ENCODE measurements around the gene PROC.
"Not testable (repeated sequence)": the region's sequence is repeated elsewhere in the genome, so short reads cannot be mapped to it uniquely, and the experiment has no call there.

The PROC gene

DNA sequence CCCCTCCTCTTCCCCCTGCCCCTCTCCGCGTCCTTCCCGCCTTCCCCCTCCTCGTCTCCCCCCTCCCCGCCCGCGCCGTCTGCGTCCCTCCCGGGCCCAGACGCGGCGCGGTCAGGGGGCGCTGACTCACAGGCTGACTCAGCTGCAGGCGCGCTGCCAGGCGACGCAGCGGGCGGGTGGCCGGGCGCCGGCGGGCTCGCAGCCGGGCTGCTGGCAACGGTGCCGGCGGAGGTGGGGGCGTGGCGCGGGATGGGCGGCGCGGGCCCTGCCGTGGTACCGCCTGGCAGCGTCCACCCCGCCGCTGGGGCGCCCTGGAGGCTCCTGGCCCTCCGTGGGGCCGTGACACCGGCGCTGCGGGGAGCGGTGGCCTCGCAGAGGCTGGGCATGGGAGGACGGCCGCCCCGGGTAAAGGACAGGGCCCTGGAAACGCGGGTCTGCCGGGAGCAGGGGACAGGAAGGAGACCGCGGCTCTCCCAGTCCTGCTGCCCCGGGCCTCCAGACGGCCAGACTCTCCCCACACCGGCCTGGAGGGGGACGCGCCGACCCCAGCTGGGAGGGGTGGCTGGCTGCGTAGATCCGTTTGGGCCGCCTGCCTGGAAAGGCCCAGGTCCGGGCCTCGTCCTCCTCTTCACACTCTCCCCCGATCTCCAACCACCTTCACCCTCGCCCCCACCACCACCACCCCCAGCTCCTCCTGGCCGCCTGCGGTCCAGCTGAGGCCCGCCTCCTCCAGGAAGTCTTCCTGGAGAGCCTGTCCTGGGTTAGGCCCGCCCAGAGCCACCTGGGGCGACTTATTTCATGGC is 10.0 kb upstream of the PROC start:
- DNase-seq = peak; percentile 95
- H3K27ac ChIP-seq (ENCODE audit: low read length) = peak overlapping the region; percentile 74
- peak overlapping the region; percentile 69 for H3K4me2 ChIP-seq (ENCODE audit: insufficient read depth, low read length)
- no peaks in the 10 kb centered on the region for H3K27me3 ChIP-seq (ENCODE audit: insufficient read depth, low read length, poor library complexity)
- peak overlapping the region; percentile 53 for H3K9ac ChIP-seq (ENCODE audit: low read depth, low read length)
- H3K36me3 ChIP-seq (ENCODE audit: insufficient read depth, low read length) = no peaks in the 10 kb centered on the region
- no peaks in the 10 kb centered on the region for H3K9me3 ChIP-seq (ENCODE audit: insufficient read depth, low read length, severe bottlenecking)
- no peaks in the 10 kb centered on the region for H4K20me1 ChIP-seq (ENCODE audit: insufficient read depth, low read length)
- TF ChIP-seq EZH2 (IDR thresholded peaks at IDR 0.05; ENCODE audit: borderline replicate concordance, low read depth, low read length, severe bottlenecking) (no peak), CTCF (IDR thresholded peaks at IDR 0.05; ENCODE audit: borderline replicate concordance, extremely low read depth, low read length, poor library complexity, severe bottlenecking) (no peak)
- peaks cover 18% of the 10 kb centered on the region for H3K4me1 ChIP-seq (ENCODE audit: insufficient read depth, low read length)
- peak overlapping the region in 1 of 2 experiments; percentile 49; a peak in 2 of 4 replicates for H3K4me3 ChIP-seq (ENCODE audit: low read depth in 1 of 2, low read length in 2 of 2)
- H3K79me2 ChIP-seq (ENCODE audit: insufficient read depth, low read length) = no peaks in the 10 kb centered on the region
- peak; percentile 91 for ATAC-seq (ENCODE audit: insufficient read depth, low read depth)
- H2AFZ ChIP-seq (ENCODE audit: low read depth, low read length) = peak overlapping the region; percentile 57; the same call in 1 of the 2 replicates

DNA sequence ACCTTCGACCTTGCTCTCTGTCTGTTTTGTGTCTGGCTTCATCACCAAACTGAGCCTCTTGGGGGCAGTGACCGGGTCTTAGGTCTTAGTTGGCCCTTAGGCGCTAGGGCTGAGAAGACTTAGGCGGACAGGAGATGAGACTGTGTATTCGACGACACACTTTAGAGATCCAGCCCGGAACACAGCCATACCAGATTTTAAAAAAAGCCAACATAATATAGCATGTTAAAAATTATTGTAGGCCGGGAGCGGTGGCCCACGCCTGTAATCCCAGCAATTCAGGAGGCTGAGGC is 9.5 kb upstream of the PROC start:
- Histone ChIP-seq H3K4me1 (ENCODE audit: insufficient read depth, low read length) (peaks cover 18% of the 10 kb centered on the region), H3K9ac (ENCODE audit: low read depth, low read length) (no peak overlapping the region), H3K4me2 (ENCODE audit: insufficient read depth, low read length) (0 out of 2 replicates have a peak overlapping the region, but pooled peaks have one; percentile 69)

GRCh38 chr2:127409716-127410115 is 8.5 kb upstream of the PROC start:
- peaks cover 20% of the 10 kb centered on the region for H3K4me1 ChIP-seq (ENCODE audit: insufficient read depth, low read length)
- H3K36me3 ChIP-seq (ENCODE audit: insufficient read depth, low read length); ATAC-seq (ENCODE audit: insufficient read depth, low read depth); H4K20me1 ChIP-seq (ENCODE audit: insufficient read depth, low read length); H3K4me3 ChIP-seq (ENCODE audit: low read depth in 1 of 2, low read length in 2 of 2); DNase-seq; H3K4me2 ChIP-seq (ENCODE audit: insufficient read depth, low read length); H3K9ac ChIP-seq (ENCODE audit: low read depth, low read length); H2AFZ ChIP-seq (ENCODE audit: low read depth, low read length); H3K79me2 ChIP-seq (ENCODE audit: insufficient read depth, low read length); H3K27me3 ChIP-seq (ENCODE audit: insufficient read depth, low read length, poor library complexity); H3K9me3 ChIP-seq (ENCODE audit: insufficient read depth, low read length, severe bottlenecking); H3K27ac ChIP-seq (ENCODE audit: low read length): not testable (repeated sequence)

More for the DNA sequence above, 9.5 kb upstream of the PROC start:
- Histone ChIP-seq H2AFZ (ENCODE audit: low read depth, low read length) (peak overlapping the region; percentile 14; the same call in 1 of the 2 replicates), H3K4me3 (ENCODE audit: low read depth in 1 of 2, low read length in 2 of 2) (0 out of 4 replicates have a peak overlapping the region, but pooled peaks of 1 of the 2 experiments have one; percentile 49), H3K27ac (ENCODE audit: low read length) (peak overlapping the region; percentile 74), H3K27me3 (ENCODE audit: insufficient read depth, low read length, poor library complexity) (no peaks in the 10 kb centered on the region), H4K20me1 (ENCODE audit: insufficient read depth, low read length) (no peaks in the 10 kb centered on the region), H3K79me2 (ENCODE audit: insufficient read depth, low read length) (no peaks in the 10 kb centered on the region), H3K9me3 (ENCODE audit: insufficient read depth, low read length, severe bottlenecking) (no peaks in the 10 kb centered on the region), H3K36me3 (ENCODE audit: insufficient read depth, low read length) (no peaks in the 10 kb centered on the region)
- no peak for ATAC-seq (ENCODE audit: insufficient read depth, low read depth)
- TF ChIP-seq EZH2 (IDR thresholded peaks at IDR 0.05; ENCODE audit: borderline replicate concordance, low read depth, low read length, severe bottlenecking) (no peak), CTCF (IDR thresholded peaks at IDR 0.05; ENCODE audit: borderline replicate concordance, extremely low read depth, low read length, poor library complexity, severe bottlenecking) (no peak)
- no peak for DNase-seq

- ATAC-seq (ENCODE audit: insufficient read depth, low read depth) = no peak
- H2AFZ ChIP-seq (ENCODE audit: low read depth, low read length) = no peak overlapping the region
These were observed 7.2 kb upstream of the PROC start for GRCh38 chr2:127410871-127411652.

More at GRCh38 chr2:127410871-127411652, 7.2 kb upstream of the PROC start:
- no peak overlapping the region for H3K27ac ChIP-seq (ENCODE audit: low read length)
- TF ChIP-seq EZH2 (IDR thresholded peaks at IDR 0.05; ENCODE audit: borderline replicate concordance, low read depth, low read length, severe bottlenecking) = no peak
- TF ChIP-seq CTCF (IDR thresholded peaks at IDR 0.05; ENCODE audit: borderline replicate concordance, extremely low read depth, low read length, poor library complexity, severe bottlenecking) = no peak
- H3K4me1 ChIP-seq (ENCODE audit: insufficient read depth, low read length) = peaks cover 33% of the 10 kb centered on the region
- H3K9ac ChIP-seq (ENCODE audit: low read depth, low read length) = no peak overlapping the region
- no peaks in the 10 kb centered on the region for H3K9me3 ChIP-seq (ENCODE audit: insufficient read depth, low read length, severe bottlenecking)
- H3K27me3 ChIP-seq (ENCODE audit: insufficient read depth, low read length, poor library complexity) = no peaks in the 10 kb centered on the region
- no peak overlapping the region for H3K4me3 ChIP-seq (ENCODE audit: low read depth in 1 of 2, low read length in 2 of 2)
- H3K4me2 ChIP-seq (ENCODE audit: insufficient read depth, low read length) = no peak overlapping the region
- no peaks in the 10 kb centered on the region for H4K20me1 ChIP-seq (ENCODE audit: insufficient read depth, low read length)
- no peaks in the 10 kb centered on the region for H3K36me3 ChIP-seq (ENCODE audit: insufficient read depth, low read length)
- H3K79me2 ChIP-seq (ENCODE audit: insufficient read depth, low read length) = no peaks in the 10 kb centered on the region
- no peak for DNase-seq

All from DND-41 (cell line).